Measurements from ENCODE around the gene FYB2.

GRCh38 chr1:56703747-56704146, 115.5 kb downstream of the FYB2 start:
- TF ChIP-seq ARNT (IDR thresholded peaks at IDR 0.05): no peak
- no peak for TF ChIP-seq TARDBP (IDR thresholded peaks at IDR 0.05)
- no peak for TF ChIP-seq LEF1 (IDR thresholded peaks at IDR 0.05; ENCODE audit: borderline replicate concordance)
- no peak for TF ChIP-seq SP1 (IDR thresholded peaks at IDR 0.05)
- no peak for TF ChIP-seq SUZ12 (IDR thresholded peaks at IDR 0.05)
- TF ChIP-seq BHLHE40 (IDR thresholded peaks at IDR 0.05; ENCODE audit: borderline replicate concordance): no peak
- TF ChIP-seq ZNF384 (IDR thresholded peaks at IDR 0.05): no peak
- TF ChIP-seq HDGF (IDR thresholded peaks at IDR 0.05; ENCODE audit: borderline replicate concordance): no peak
- no peak for TF ChIP-seq FOXK2 (IDR thresholded peaks at IDR 0.05)
- TF ChIP-seq L3MBTL2 (conservative IDR thresholded peaks at IDR 0.05): no peak
- TF ChIP-seq ELF4 (IDR thresholded peaks at IDR 0.05): no peak
